ENCODE results near the gene MCAM.

The MCAM gene

DNA sequence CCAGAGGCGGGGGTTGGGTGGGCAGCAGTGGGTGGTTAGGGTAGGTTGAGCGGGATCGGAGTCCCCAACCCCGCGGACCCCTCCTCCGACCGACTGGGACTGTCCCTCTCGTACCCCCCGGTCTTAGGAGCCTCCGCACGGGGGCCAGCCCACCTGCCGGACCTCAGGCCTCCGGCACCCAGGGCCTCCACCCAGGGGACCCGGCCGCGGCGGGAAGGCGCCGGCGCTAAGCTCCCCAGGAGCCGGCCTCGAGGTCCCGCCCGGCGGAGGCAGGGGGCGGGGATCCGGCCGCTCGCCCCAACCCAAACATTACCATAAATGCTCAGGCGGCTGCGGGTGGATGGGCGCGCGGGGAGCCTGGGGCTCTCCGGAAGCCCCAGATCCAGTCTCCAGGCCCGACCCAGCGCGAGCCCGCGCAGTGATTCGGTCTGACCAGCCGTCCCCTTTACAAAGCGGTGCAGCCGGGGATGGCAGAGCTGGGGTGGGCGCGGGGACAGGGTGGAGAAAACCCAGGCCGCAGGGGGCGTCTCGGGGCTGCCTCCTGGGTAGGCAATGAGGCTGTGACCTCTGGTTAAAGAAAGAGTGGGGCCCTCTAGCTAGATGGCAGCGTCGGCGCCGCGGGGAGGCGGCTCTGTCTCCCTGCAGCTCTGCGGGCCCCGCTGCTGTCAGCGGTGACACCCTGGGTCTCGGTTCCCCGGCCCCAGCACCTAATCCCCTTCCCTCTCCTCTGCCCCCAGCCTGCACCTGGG, 4.0 kb upstream of the MCAM start:
- peaks cover 43 to 51% of the 10 kb centered on the region in 2 experiments for H3K4me1 ChIP-seq (ENCODE audit: control insufficient read depth in 1 of 2, insufficient read depth in 1 of 2, low read depth in 1 of 2, low read length in 1 of 2)
- TF ChIP-seq, protein P1, sequence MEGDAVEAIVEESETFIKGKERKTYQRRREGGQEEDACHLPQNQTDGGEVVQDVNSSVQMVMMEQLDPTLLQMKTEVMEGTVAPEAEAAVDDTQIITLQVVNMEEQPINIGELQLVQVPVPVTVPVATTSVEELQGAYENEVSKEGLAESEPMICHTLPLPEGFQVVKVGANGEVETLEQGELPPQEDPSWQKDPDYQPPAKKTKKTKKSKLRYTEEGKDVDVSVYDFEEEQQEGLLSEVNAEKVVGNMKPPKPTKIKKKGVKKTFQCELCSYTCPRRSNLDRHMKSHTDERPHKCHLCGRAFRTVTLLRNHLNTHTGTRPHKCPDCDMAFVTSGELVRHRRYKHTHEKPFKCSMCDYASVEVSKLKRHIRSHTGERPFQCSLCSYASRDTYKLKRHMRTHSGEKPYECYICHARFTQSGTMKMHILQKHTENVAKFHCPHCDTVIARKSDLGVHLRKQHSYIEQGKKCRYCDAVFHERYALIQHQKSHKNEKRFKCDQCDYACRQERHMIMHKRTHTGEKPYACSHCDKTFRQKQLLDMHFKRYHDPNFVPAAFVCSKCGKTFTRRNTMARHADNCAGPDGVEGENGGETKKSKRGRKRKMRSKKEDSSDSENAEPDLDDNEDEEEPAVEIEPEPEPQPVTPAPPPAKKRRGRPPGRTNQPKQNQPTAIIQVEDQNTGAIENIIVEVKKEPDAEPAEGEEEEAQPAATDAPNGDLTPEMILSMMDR (IDR thresholded peaks at IDR 0.05), result no peak
- H3K9me3 ChIP-seq, result no peaks in the 10 kb centered on the region
- no peak overlapping the region for H3K27ac ChIP-seq
- H3K36me3 ChIP-seq, result no peaks in the 10 kb centered on the region
- H3K4me3 ChIP-seq (ENCODE audit: low read depth in 1 of 2, low read length in 1 of 2), result peak overlapping the region; percentile 51 to 53
- H3K27me3 ChIP-seq, result peaks cover 82% of the 10 kb centered on the region

GRCh38 chr11:119320240-119320775, 3.4 kb upstream of the MCAM start:
- peaks cover 89% of the 10 kb centered on the region for H3K27me3 ChIP-seq
- H3K36me3 ChIP-seq, result no peaks in the 10 kb centered on the region
- H3K4me1 ChIP-seq (ENCODE audit: control insufficient read depth in 1 of 2, insufficient read depth in 1 of 2, low read depth in 1 of 2, low read length in 1 of 2), result peaks cover 49 to 55% of the 10 kb centered on the region in 2 experiments
- no peak overlapping the region for H3K4me3 ChIP-seq (ENCODE audit: low read depth in 1 of 2, low read length in 1 of 2)
- TF ChIP-seq, protein P1 (IDR thresholded peaks at IDR 0.05), result no peak
- no peak overlapping the region for H3K27ac ChIP-seq
- H3K9me3 ChIP-seq, result no peaks in the 10 kb centered on the region

- TF ChIP-seq, protein P1 (IDR thresholded peaks at IDR 0.05), result no peak
- Histone ChIP-seq H3K4me1 (ENCODE audit: control insufficient read depth in 1 of 2, insufficient read depth in 1 of 2, low read depth in 1 of 2, low read length in 1 of 2) (peaks cover 51 to 55% of the 10 kb centered on the region in 2 experiments), H3K4me3 (ENCODE audit: low read depth in 1 of 2, low read length in 1 of 2) (no peak overlapping the region), H3K27ac (no peak overlapping the region), H3K36me3 (no peaks in the 10 kb centered on the region), H3K9me3 (no peaks in the 10 kb centered on the region), H3K27me3 (peaks cover 94% of the 10 kb centered on the region)
These were observed 2.8 kb upstream of the MCAM start for GRCh38 chr11:119319700-119320239.

DNA sequence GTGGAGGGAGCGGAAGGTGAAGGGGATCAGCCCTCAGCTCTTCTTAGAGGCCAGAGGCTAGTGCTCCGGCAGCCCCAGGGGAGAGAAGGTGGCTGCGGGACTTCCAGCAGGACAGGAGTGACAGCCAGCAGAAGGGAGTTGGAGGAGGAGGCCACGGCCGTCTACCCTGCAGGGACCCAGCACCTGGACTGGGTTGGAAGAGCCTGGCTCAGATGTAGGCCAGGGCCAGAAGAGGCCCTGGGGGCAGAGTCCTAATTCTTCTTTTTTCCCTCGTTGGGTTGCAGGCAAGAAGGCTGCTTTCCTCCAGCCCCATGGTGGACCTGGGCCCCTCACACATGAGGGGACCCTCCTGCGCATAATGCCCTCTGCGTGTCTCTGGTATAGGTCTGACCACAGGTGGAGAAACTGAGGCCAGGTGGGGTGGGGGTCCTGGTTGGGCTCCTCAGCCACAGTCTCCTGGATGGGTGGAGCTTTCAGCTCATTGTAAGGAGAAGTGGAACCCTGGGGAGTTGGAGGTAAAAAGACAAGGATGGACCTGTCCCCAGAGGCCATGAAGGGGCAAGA, 2.3 kb upstream of the MCAM start:
- Histone ChIP-seq H3K36me3 (no peaks in the 10 kb centered on the region), H3K4me3 (ENCODE audit: low read depth in 1 of 2, low read length in 1 of 2) (no peak overlapping the region), H3K4me1 (ENCODE audit: control insufficient read depth in 1 of 2, insufficient read depth in 1 of 2, low read depth in 1 of 2, low read length in 1 of 2) (peaks cover 51 to 55% of the 10 kb centered on the region in 2 experiments), H3K9me3 (no peaks in the 10 kb centered on the region), H3K27ac (no peak overlapping the region), H3K27me3 (peaks cover 100% of the 10 kb centered on the region)
- TF ChIP-seq, protein P1 (IDR thresholded peaks at IDR 0.05), result no peak

GRCh38 chr11:119318240-119319135, 1.6 kb upstream of the MCAM start:
- H3K27me3 ChIP-seq, result peaks cover 100% of the 10 kb centered on the region
- no peak overlapping the region for H3K4me3 ChIP-seq (ENCODE audit: low read depth in 1 of 2, low read length in 1 of 2)
- H3K4me1 ChIP-seq (ENCODE audit: control insufficient read depth in 1 of 2, insufficient read depth in 1 of 2, low read depth in 1 of 2, low read length in 1 of 2), result peaks cover 51 to 55% of the 10 kb centered on the region in 2 experiments
- H3K9me3 ChIP-seq, result no peaks in the 10 kb centered on the region
- no peaks in the 10 kb centered on the region for H3K36me3 ChIP-seq
- H3K27ac ChIP-seq, result no peak overlapping the region
- TF ChIP-seq, protein P1 (IDR thresholded peaks at IDR 0.05), result no peak
